PFSK-1 (cell line): ENCODE results near the gene GNAS-AS1.

ENCODE experiments used
- FOXP2 ChIP-seq: optimal IDR thresholded peaks from 2 replicates; pipeline ENCODE3; 2011; ENCODE audit warnings: borderline replicate concordance, control low read depth, inconsistent platforms; ENCODE audit not compliant: insufficient read depth; ENCODE audit errors: extremely low read length, extremely low read depth
- POLR2AphosphoS5 ChIP-seq: IDR thresholded peaks from 2 replicates; pipeline ENCODE4 v1.6.1; 2012; ENCODE audit warnings: low read depth, mild to moderate bottlenecking, control low read depth, low read length, moderate library complexity
- SIN3A ChIP-seq: IDR thresholded peaks from 2 replicates; pipeline ENCODE4 v1.6.1; 2012; ENCODE audit warnings: mild to moderate bottlenecking, low read length, moderate library complexity, borderline replicate concordance; ENCODE audit not compliant: insufficient read depth
- TAF1 ChIP-seq: IDR thresholded peaks from 2 replicates; pipeline ENCODE4 v1.6.1; 2012; ENCODE audit warnings: low read length, control low read depth, borderline replicate concordance; ENCODE audit not compliant: insufficient read depth
- TF ChIP-seq, protein P1 (sequence below), 2 experiments: IDR thresholded peaks; 2 replicates each; pipeline versions ENCODE4 v1.6.1 to v1.8.0; 2011 to 2012; ENCODE audit warnings: low read depth in 2 of 2, low read length in 2 of 2, control low read depth in 1 of 2, inconsistent platforms in 1 of 2, mild to moderate bottlenecking in 1 of 2, moderate library complexity in 1 of 2; ENCODE audit not compliant: insufficient read depth in 1 of 2

DNA sequence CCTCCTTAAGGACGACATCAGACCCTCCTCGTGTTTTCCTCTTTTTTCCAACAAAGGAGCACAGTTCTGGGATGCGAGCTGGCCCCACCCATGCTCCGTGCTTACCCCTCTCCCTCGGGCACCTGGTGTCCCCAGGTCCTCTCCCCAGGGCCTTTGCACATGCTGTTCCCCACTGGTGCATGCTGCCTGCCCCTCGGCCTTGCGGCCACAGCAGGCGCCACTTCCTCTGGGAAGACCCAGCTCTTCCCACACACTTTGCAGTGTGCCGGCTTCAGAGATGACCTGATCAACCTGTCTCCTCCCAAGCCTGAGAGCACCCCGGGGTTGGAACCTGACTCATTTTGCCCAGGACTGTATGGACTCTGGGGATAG lies 39.8 kb downstream of the GNAS-AS1 start:
- TF ChIP-seq SIN3A (no peak), TAF1 (no peak), POLR2AphosphoS5 (no peak), FOXP2 (no peak)
- TF ChIP-seq, protein P1, sequence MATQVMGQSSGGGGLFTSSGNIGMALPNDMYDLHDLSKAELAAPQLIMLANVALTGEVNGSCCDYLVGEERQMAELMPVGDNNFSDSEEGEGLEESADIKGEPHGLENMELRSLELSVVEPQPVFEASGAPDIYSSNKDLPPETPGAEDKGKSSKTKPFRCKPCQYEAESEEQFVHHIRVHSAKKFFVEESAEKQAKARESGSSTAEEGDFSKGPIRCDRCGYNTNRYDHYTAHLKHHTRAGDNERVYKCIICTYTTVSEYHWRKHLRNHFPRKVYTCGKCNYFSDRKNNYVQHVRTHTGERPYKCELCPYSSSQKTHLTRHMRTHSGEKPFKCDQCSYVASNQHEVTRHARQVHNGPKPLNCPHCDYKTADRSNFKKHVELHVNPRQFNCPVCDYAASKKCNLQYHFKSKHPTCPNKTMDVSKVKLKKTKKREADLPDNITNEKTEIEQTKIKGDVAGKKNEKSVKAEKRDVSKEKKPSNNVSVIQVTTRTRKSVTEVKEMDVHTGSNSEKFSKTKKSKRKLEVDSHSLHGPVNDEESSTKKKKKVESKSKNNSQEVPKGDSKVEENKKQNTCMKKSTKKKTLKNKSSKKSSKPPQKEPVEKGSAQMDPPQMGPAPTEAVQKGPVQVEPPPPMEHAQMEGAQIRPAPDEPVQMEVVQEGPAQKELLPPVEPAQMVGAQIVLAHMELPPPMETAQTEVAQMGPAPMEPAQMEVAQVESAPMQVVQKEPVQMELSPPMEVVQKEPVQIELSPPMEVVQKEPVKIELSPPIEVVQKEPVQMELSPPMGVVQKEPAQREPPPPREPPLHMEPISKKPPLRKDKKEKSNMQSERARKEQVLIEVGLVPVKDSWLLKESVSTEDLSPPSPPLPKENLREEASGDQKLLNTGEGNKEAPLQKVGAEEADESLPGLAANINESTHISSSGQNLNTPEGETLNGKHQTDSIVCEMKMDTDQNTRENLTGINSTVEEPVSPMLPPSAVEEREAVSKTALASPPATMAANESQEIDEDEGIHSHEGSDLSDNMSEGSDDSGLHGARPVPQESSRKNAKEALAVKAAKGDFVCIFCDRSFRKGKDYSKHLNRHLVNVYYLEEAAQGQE (IDR thresholded peaks at IDR 0.05; ENCODE audit: insufficient read depth in 1 of 2, low read depth in 2 of 2, low read length in 2 of 2) = no peak
